Prostate gland (tissue), 2 donors: Measurements from ENCODE around the gene CPLX1. TPM values are rescaled to one million over a fixed set of nuclear protein-coding genes. Genes with fewer than 3 reads are reported as not detected.
A peak's percentile ranks its signal among the peaks of the same experiment; 100 is the strongest.

ENCODE experiments used
- DNase-seq: peaks from one replicate; pipeline ENCODE4 v3.0.0-alpha.2; 2019; ENCODE audit warnings: low spot score
- H3K27ac ChIP-seq, 2 donors: fragments of 200-600 bp; sonication (generic); 2 replicates each; pipeline ENCODE4 v1.5.1; 2017 to 2019
- H3K27me3 ChIP-seq: fragments of 200-600 bp; sonication (generic); replicated peaks from 2 replicates; pipeline ENCODE4 v1.5.1; 2019; ENCODE audit not compliant: insufficient read depth
- H3K36me3 ChIP-seq, 2 donors: fragments of 200-600 bp; sonication (generic); 1 replicate in 1 of 2; 2 replicates in 1 of 2; pipeline versions ENCODE4 v1.5.1 to v1.8.1; 2017 to 2019
- H3K4me1 ChIP-seq: fragments of 200-600 bp; sonication (generic); replicated peaks from 2 replicates; pipeline ENCODE4 v1.5.1; 2019
- H3K4me3 ChIP-seq, 2 donors: fragments of 200-600 bp; sonication (generic); 2 replicates each; pipeline ENCODE4 v1.5.1; 2017 to 2019
- H3K9me3 ChIP-seq: fragments of 200-600 bp; sonication (generic); 2 replicates; pipeline ENCODE4 v1.5.1; 2017
- POLR2A ChIP-seq: fragments of 450-650 bp; IDR thresholded peaks from one replicate; pipeline ENCODE4 v1.6.1; 2016; ENCODE audit warnings: antibody characterized with exemption, mild to moderate bottlenecking
- POLR2AphosphoS5 ChIP-seq: sonication (generic); formaldehyde crosslinking; IDR thresholded peaks from one replicate; pipeline ENCODE4 v1.6.1; 2017; ENCODE audit warnings: antibody characterized with exemption
- WGBS: methylation state at CpG from one replicate; pipeline ENCODE4 v1.1.5; 2018; 5-methylcytosine and 5-hydroxymethylcytosine counted together
- intact Hi-C: fragments of 100-400 bp; cut with DNase I; formaldehyde crosslinking; loops from one replicate; pipeline ENCODE4 v1.14.2; 2022
- total RNA-seq, 2 donors: library from RNA; depleted of rRNA; stranded (reverse); fragments of >200 nt; gene quantifications; one replicate each; pipeline ENCODE4 v1.1.0, GENCODE V29; 2016
- TF ChIP-seq, protein P1 (sequence below), 4 experiments: fragments of 200-600 bp in 2 of 4; fragments of 450-650 bp in 2 of 4; sonication (generic) in 2 of 4; IDR thresholded peaks; 1 replicate in 3 of 4; 2 replicates in 1 of 4; pipeline ENCODE4 v1.5.1; 2016 to 2019; ENCODE audit warnings: antibody characterized with exemption in 4 of 4, mild to moderate bottlenecking in 2 of 4, moderate library complexity in 2 of 4

Gene CPLX1
- total RNA-seq, 2 donors from 2014 or later: 2.5 to 4.4 TPM

DNA sequence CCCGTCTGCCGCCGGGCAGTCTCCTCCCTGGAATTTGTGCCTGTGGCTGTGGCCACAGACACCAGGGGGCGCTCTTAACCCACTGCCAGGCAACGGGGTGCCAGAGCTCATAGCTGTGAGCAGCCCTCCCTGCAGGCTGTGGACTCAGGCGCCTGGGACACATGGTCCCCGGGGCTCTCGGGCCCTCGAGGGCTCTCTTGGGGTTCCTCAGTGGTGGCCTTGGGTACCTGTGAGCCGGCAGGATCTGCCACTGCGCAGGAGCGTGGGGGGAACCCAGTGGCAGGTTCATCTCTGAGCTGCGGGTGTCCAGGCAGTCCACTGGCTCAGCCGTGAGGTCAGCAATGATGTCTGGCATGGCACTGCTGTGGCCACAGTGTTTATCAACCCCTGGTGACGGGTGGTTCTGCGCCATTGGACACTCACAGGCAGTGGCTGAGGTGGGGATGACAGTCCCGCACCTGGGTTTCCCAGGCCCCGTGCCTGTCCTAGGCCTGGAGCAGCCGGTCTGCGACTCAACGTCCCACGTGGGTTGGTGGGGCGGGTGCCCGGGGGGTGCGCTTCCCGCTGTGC, 83.1 kb downstream of the CPLX1 start:
- intact Hi-C loops: no loop called here
- no peaks in the 10 kb centered on the region for H3K4me1 ChIP-seq
- peaks cover 0 to 4% of the 10 kb centered on the region in 2 donors for H3K36me3 ChIP-seq
- H3K9me3 ChIP-seq: no peaks in the 10 kb centered on the region
- no peak overlapping the region for H3K27ac ChIP-seq
- no peak overlapping the region for H3K4me3 ChIP-seq
- TF ChIP-seq POLR2AphosphoS5: peak; percentile 7
- TF ChIP-seq, protein P1, sequence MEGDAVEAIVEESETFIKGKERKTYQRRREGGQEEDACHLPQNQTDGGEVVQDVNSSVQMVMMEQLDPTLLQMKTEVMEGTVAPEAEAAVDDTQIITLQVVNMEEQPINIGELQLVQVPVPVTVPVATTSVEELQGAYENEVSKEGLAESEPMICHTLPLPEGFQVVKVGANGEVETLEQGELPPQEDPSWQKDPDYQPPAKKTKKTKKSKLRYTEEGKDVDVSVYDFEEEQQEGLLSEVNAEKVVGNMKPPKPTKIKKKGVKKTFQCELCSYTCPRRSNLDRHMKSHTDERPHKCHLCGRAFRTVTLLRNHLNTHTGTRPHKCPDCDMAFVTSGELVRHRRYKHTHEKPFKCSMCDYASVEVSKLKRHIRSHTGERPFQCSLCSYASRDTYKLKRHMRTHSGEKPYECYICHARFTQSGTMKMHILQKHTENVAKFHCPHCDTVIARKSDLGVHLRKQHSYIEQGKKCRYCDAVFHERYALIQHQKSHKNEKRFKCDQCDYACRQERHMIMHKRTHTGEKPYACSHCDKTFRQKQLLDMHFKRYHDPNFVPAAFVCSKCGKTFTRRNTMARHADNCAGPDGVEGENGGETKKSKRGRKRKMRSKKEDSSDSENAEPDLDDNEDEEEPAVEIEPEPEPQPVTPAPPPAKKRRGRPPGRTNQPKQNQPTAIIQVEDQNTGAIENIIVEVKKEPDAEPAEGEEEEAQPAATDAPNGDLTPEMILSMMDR (IDR thresholded peaks at IDR 0.05): peak; percentile 73 to 82 (median 77)
- TF ChIP-seq POLR2A: no peak
- WGBS: 70% methylated on average over 26 of the region's 26 CpGs
- peak; percentile 46 for DNase-seq
- H3K27me3 ChIP-seq: no peaks in the 10 kb centered on the region

DNA sequence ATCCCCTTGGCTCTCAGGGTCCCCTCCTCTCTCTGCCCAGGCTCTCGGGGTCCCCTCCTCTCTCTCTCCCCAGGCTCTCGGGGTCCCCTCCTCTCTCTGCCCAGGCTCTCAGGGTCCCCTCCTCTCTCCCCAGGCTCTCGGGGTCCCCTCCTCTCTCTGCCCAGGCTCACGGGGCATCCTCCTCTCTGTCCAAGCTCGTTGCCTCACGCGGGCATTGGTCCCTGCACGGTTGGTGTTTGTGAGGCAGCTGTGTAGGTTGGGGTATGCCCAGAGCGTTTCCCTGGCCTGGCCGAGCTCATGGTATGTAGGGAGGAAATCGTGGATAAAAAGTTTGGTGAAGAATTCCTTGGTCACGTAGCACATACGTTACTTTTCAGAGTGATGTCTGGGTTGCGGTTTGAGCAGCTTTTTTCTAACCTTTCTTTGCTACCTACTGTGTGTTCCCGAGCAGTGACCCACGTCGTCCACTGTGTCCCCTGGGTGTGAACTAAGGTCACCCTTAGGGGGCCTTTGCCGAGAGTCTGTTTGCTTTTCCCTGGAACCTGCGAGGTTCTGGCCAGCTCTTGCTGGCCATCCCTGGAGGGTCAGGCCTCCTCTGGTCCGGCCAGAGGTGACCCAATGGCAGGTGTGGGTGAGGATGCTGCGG, 83.7 kb downstream of the CPLX1 start:
- no peaks in the 10 kb centered on the region for H3K9me3 ChIP-seq
- H3K4me1 ChIP-seq: no peaks in the 10 kb centered on the region
- TF ChIP-seq POLR2A (no peak), POLR2AphosphoS5 (no peak)
- TF ChIP-seq, protein P1 (IDR thresholded peaks at IDR 0.05): no peak
- H3K27me3 ChIP-seq: no peaks in the 10 kb centered on the region
- 86% methylated on average over 21 of the region's 21 CpGs for WGBS
- H3K27ac ChIP-seq: no peak overlapping the region
- peaks cover 0 to 6% of the 10 kb centered on the region in 2 donors for H3K36me3 ChIP-seq
- intact Hi-C loops: no loop called here
- H3K4me3 ChIP-seq: no peak overlapping the region
- no peak for DNase-seq

DNA sequence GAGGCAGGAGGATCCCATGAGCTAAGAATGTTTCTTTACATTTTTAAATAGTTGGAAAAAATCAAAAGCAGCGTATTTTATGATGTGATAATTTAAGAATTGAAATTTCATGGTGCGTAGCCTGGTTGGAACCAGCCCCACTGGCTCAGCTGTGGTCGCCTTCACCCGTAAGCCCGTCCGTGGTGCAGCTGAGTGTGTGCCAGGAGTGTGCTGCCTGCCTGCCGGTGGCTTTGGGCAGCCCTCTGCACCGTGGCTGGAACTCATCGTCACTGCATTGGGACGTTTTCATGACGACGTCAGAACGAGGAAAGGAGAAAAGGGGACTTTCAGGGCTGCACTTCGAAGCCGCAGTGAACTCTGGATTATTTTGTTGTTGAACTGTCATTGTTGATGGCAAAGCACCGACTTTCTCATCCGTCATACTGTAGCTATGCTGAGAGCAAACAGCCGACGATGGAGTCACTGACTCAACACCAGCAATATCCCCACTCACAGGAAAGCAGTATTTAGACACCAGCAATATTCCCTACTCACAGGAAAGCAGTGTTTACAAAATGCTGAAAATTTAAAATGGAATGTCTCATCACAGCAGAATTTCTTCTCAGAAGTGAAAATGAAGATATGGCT, 85.2 kb downstream of the CPLX1 start:
- Histone ChIP-seq H3K27ac (no peak overlapping the region), H3K36me3 (peaks cover 0 to 6% of the 10 kb centered on the region in 2 donors), H3K4me3 (no peak overlapping the region), H3K9me3 (no peaks in the 10 kb centered on the region), H3K4me1 (no peaks in the 10 kb centered on the region), H3K27me3 (no peaks in the 10 kb centered on the region)
- TF ChIP-seq, protein P1 (IDR thresholded peaks at IDR 0.05): no peak
- TF ChIP-seq POLR2AphosphoS5 (no peak), POLR2A (no peak)
- WGBS: 81% methylated on average over 19 of the region's 19 CpGs
- intact Hi-C loops: no loop called here
- no peak for DNase-seq

DNA sequence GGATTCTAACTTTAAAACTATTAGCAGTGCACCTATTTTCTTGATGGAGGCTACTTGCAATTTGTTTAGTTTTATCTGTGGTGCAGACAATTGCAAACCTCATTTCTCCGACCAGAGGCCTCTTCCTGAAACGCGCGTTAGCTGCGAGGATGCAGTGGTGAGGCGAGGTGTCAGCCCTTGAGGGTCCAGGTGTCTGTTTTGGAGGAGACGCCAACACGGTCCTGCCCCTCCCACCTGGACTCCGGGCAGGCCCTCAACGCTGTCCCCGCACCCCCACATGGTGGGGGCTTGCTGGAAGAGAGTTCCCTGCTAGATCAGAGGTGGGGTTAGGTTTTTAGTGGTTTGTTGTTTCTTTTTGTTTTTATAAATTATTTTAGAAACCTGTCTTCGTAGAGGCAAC, 85.9 kb downstream of the CPLX1 start:
- intact Hi-C loops: no loop called here
- TF ChIP-seq POLR2A (no peak), POLR2AphosphoS5 (no peak)
- TF ChIP-seq, protein P1 (IDR thresholded peaks at IDR 0.05): no peak
- 86% methylated on average over 12 of the region's 12 CpGs for WGBS
- DNase-seq: no peak
- H3K27ac ChIP-seq: no peak overlapping the region
- no peaks in the 10 kb centered on the region for H3K27me3 ChIP-seq
- H3K4me1 ChIP-seq: no peaks in the 10 kb centered on the region
- no peak overlapping the region for H3K4me3 ChIP-seq
- no peaks in the 10 kb centered on the region for H3K9me3 ChIP-seq
- peaks cover 0 to 13% of the 10 kb centered on the region in 2 donors for H3K36me3 ChIP-seq
